AG09309 (cell line): Measurements from ENCODE around the gene GRK5.
"Not testable (repeated sequence)": the region's sequence is repeated elsewhere in the genome, so short reads cannot be mapped to it uniquely, and the experiment has no call there.

Experiments used
- DNase-seq: peaks from one replicate; pipeline ENCODE4 v3.0.0-alpha.2; 2010; ENCODE audit warnings: low read depth
- H3K4me3 ChIP-seq: 2 replicates; pipeline ENCODE4 v1.5.1; 2011; ENCODE audit warnings: mild to moderate bottlenecking, low read depth, low read length, moderate library complexity; ENCODE audit not compliant: control insufficient read depth
- TF ChIP-seq, protein P1 (sequence below): IDR thresholded peaks from 2 replicates; pipeline ENCODE4 v1.5.1; 2011; ENCODE audit warnings: mild to moderate bottlenecking, low read depth, low read length, inconsistent platforms; ENCODE audit not compliant: insufficient read depth, control insufficient read depth; ENCODE audit errors: missing control alignments

The GRK5 gene

DNA sequence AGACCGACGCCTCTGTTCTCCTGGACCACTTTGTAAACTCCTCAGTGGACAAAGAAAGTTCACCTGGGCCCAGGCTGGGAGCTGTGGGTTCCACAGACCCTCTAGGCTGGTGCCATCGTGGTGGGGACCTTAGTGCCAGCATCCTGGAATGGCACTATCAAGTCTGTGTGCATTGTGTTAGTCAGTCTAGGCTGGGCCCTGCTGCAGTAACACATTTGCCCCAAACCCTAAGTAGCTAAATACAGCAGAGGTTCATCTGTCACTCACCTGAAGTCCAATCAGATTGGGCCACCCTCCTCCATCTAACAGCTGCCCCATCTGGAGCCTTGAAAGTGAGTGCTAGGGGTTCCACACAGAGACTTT lies 224.4 kb downstream of the GRK5 start:
- no peak for DNase-seq
- TF ChIP-seq, protein P1, sequence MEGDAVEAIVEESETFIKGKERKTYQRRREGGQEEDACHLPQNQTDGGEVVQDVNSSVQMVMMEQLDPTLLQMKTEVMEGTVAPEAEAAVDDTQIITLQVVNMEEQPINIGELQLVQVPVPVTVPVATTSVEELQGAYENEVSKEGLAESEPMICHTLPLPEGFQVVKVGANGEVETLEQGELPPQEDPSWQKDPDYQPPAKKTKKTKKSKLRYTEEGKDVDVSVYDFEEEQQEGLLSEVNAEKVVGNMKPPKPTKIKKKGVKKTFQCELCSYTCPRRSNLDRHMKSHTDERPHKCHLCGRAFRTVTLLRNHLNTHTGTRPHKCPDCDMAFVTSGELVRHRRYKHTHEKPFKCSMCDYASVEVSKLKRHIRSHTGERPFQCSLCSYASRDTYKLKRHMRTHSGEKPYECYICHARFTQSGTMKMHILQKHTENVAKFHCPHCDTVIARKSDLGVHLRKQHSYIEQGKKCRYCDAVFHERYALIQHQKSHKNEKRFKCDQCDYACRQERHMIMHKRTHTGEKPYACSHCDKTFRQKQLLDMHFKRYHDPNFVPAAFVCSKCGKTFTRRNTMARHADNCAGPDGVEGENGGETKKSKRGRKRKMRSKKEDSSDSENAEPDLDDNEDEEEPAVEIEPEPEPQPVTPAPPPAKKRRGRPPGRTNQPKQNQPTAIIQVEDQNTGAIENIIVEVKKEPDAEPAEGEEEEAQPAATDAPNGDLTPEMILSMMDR: no peak
- H3K4me3 ChIP-seq: no peak overlapping the region

DNA sequence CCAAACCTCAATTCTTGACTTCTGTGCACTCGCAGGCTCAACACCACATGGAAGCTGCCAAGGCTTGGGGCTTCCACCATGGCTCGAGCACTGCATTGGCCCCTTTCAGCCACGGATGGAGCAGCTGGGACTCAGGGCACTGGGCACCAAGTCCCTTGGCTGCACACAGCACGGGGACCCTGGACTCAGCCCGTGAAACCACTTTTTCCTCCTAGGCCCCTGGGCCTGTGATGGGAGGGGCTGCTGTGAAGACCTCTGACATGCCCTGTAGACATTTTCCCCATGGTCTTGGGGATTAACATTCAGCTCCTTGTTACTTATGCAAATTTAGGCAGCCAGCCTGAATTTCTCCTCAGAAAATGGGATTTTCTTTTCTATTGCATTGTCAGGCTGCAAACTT lies 227.6 kb downstream of the GRK5 start:
- H3K4me3 ChIP-seq, DNase-seq: not testable (repeated sequence)

DNA sequence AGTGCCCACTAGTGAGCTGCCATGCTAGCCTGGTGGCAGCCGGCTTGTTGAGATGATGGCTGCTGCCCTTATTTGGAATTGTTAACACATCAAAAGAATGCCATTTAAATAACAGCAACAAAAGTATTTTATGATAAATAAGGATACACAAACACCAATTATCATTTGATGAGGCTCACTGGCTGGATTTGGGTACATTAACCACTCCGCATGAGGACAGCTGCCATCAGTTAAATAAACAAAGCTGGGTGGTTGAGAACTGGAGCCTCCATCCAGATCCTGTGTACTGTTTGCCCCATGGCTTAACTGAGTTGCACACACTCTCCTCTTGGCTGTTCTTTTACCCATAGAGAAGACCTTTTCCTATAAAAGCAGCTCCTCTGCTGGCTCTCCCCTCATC lies 231.3 kb downstream of the GRK5 start:
- H3K4me3 ChIP-seq: no peak overlapping the region
- no peak for DNase-seq
- TF ChIP-seq, protein P1: no peak

DNA sequence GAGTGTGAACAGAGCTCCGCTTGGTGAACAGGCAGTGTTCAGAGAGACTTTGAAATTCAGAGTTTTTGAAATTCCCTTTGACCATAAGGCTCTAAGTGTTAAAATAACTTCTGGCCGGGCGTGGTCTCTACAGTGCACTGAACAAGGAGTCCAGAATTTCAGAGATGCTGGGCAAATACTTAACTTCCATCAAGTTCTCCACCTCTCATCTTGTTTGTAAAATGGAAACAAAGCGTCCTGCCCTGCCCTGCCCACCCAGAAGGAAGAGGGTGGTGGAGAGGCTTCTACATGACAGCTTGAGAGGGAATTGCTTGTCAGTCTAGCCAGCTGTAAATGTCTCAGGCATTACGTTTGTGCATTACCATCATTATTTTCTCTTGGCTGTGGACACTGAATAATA lies 232.6 kb downstream of the GRK5 start:
- no peak overlapping the region for H3K4me3 ChIP-seq
- DNase-seq: no peak
- TF ChIP-seq, protein P1: no peak

DNA sequence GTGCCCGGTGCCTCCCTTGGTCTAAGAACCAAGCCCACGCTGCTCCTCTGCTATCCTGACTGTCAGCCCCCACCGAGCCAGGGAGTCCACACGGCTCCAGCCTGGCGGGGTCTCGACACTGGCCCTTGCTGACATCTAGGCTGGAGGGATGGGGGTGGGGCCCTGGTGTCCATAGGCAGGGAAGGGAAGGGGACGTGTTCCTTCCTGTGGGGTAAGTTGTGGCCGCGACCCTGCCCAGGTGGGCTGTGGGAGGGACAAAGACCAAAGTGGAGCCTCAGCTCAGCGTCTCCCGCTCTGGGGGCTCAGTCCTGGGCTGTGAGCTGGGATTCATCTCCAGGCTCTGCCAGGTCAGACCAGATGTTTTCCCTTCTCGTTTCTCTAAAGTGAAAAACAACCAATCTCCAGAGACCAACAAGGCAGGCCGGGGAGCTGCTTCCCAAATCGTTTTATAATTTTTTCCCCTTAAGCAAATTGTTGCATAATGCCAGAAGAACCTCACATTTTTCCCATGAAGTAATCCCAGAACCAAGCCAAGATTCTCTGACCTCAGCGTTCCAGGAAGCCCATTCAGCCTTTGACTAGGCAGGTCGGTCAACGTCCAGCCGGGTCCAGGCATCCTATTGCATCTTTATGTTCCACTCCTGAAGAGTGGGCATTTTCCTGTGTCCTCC lies 233.9 kb downstream of the GRK5 start:
- peak; percentile 83 for DNase-seq
- TF ChIP-seq, protein P1: no peak
- H3K4me3 ChIP-seq: no peak overlapping the region

DNA sequence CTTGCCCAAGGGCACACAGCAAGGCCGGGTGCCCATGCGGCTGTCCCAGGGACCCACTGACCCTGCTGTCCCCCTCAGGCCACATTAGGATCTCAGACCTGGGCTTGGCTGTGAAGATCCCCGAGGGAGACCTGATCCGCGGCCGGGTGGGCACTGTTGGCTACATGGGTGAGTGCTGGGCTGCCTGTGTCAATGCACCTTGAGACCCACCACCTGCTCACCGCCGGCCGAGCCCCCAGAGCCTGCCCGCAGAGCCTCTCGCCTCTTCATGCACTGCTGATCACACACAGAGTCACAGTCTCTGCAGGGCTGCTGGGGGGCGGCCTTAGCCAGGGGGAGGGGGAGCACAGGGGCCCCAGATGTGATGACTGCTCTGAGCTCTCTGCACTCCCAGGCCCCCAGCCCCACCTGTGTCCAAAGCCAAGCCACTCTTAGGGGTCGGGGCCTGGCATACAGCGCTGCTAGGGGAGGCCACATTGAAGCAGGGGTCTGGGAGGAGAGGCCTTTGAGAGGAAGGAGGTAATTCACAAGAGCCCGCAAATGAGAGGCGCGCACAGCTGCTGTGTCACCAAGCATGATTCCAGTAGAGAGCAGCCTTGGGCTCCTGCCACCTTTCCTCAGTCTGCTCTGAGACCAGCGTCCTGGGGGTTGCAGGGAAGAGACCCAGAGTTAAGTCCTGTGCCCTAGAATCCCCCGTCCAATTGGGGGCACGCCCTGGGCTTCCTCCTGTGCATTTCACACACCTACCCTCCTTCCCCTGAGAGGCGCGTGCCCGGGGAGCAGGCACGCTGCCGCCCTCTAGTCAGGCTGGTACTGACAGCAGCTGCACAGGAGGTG lies 234.8 kb downstream of the GRK5 start:
- no peak overlapping the region for H3K4me3 ChIP-seq
- no peak for DNase-seq
- TF ChIP-seq, protein P1: no peak

DNA sequence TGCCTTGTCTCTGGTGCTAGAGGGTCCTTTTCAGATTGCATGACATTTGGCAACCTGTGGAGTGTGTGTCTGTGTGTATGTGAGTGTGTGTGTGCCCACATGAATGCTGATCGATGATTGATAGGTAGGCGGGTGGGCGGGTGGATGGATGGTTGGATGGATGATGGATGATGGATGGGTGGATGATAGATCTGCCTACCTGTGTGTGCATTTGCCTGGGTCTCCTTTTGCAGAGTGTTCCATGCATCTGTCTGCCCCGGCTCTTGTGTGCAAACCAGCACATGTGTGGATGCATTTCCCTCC lies 235.3 kb downstream of the GRK5 start:
- TF ChIP-seq, protein P1: no peak
- no peak for DNase-seq
- no peak overlapping the region for H3K4me3 ChIP-seq
